ENCODE measurements around the gene PDE6A. TPM values are rescaled to one million over a fixed set of nuclear protein-coding genes. Genes with fewer than 3 reads are reported as not detected.
"Not testable (repeated sequence)": the region's sequence is repeated elsewhere in the genome, so short reads cannot be mapped to it uniquely, and the experiment has no call there.

The PDE6A gene
- total and polyA plus RNA-seq, 2 donors (not counting 3 experiments of a cell fraction or from before 2014, with no cell fraction given): not detected

DNA sequence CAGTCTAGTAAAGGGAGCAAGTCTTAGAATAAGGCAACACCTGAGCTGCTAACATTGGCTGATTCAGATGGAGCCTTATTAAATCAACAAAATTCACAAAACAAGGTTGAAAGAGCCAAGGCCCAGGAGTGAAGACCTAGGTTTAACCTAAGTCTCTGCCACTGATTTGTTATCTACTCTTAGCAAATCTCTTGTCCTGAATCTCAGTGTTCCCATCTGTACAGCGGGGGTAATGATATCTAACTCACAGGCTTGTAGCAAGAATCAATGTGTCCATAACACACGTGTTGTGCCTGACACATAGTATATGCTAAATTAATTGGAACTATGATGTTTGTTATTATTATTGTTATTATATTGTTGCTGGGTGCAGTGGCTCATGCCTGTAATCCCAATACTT, 61.0 kb downstream of the PDE6A start:
- no TSS peak for BruUV-seq (replicated peaks)
- intact Hi-C loops (cut with micrococcal nuclease): no loop called here
- CTCF ChIA-PET: no interaction called here

DNA sequence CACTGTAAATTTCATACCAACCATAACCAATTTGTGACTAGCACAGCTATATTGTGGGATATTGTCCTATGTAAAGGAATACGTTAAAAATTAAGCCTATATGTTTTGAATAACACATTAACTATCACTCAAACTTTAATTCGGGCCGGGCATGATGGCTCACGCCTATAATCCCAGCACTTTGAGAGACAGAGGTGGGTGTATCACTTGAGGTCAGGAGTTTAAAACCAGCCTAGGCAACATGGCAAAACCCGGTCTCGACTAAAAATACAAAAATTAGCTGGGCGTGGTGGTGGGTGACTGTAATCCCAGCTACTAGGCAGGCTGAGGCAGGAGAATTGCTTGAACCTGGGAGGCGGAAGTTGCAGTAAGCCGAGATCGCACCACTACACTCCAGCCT, 62.0 kb downstream of the PDE6A start:
- DNase-seq (ENCODE audit: low read depth, low spot score); H2AFZ ChIP-seq (ENCODE audit: low read depth, low read length); dilution Hi-C loops (cut with MboI; ENCODE audit: extremely low pct_ligation_motif_present, low sequenced_read_pairs); H4K20me1 ChIP-seq (replicated peaks; ENCODE audit: control insufficient read depth, extremely low read depth, insufficient read depth, low read length); BruUV-seq (replicated peaks); H3K4me3 ChIP-seq (replicated peaks in 1 of 3; ENCODE audit: insufficient read depth in 1 of 3, low read depth in 1 of 3, low read length in 3 of 3); POLR2A ChIA-PET; CTCF ChIA-PET; FAIRE-seq; H3K27me3 ChIP-seq (ENCODE audit: control insufficient read depth in 2 of 2, insufficient read depth in 2 of 2, low read length in 2 of 2); H3K4me1 ChIP-seq (ENCODE audit: control insufficient read depth, extremely low read depth, insufficient read depth, low read length); H3K9me1 ChIP-seq (replicated peaks; ENCODE audit: control insufficient read depth, extremely low read depth, insufficient read depth, low read length); H3K79me2 ChIP-seq (ENCODE audit: control insufficient read depth, insufficient read depth, low read length); H3K9me3 ChIP-seq (replicated peaks; ENCODE audit: control insufficient read depth, insufficient read depth, low read length); intact Hi-C loops (cut with micrococcal nuclease); H3K36me3 ChIP-seq (ENCODE audit: control insufficient read depth in 2 of 2, extremely low read depth in 1 of 2, insufficient read depth in 2 of 2, low read length in 2 of 2); H3K27ac ChIP-seq (ENCODE audit: insufficient read depth, low read depth, low read length); H3K4me2 ChIP-seq (ENCODE audit: insufficient read depth, low read length); H3K9ac ChIP-seq (replicated peaks; ENCODE audit: extremely low read depth, insufficient read depth, low read length): not testable (repeated sequence)

More for the DNA sequence above, 61.0 kb downstream of the PDE6A start:
- Histone ChIP-seq H3K4me1 (ENCODE audit: control insufficient read depth, extremely low read depth, insufficient read depth, low read length) (peaks cover 8% of the 10 kb centered on the region), H3K9me1 (replicated peaks; ENCODE audit: control insufficient read depth, extremely low read depth, insufficient read depth, low read length) (no peaks in the 10 kb centered on the region), H3K9me3 (replicated peaks; ENCODE audit: control insufficient read depth, insufficient read depth, low read length) (no peaks in the 10 kb centered on the region), H3K9ac (replicated peaks; ENCODE audit: extremely low read depth, insufficient read depth, low read length) (no peak overlapping the region), H4K20me1 (replicated peaks; ENCODE audit: control insufficient read depth, extremely low read depth, insufficient read depth, low read length) (no peaks in the 10 kb centered on the region), H3K36me3 (ENCODE audit: control insufficient read depth in 2 of 2, extremely low read depth in 1 of 2, insufficient read depth in 2 of 2, low read length in 2 of 2) (no peaks in the 10 kb centered on the region), H3K27me3 (ENCODE audit: control insufficient read depth in 2 of 2, insufficient read depth in 2 of 2, low read length in 2 of 2) (no peaks in the 10 kb centered on the region), H2AFZ (ENCODE audit: low read depth, low read length) (no peak overlapping the region), H3K4me2 (ENCODE audit: insufficient read depth, low read length) (no peak overlapping the region), H3K4me3 (replicated peaks in 1 of 3; ENCODE audit: insufficient read depth in 1 of 3, low read depth in 1 of 3, low read length in 3 of 3) (no peak overlapping the region), H3K27ac (ENCODE audit: insufficient read depth, low read depth, low read length) (no peak overlapping the region), H3K79me2 (ENCODE audit: control insufficient read depth, insufficient read depth, low read length) (no peaks in the 10 kb centered on the region)
- dilution Hi-C loops (cut with MboI; ENCODE audit: extremely low pct_ligation_motif_present, low sequenced_read_pairs): no loop called here
- POLR2A ChIA-PET: no interaction called here
- no peak for FAIRE-seq
- DNase-seq (ENCODE audit: low read depth, low spot score): no peak
- TF ChIP-seq, protein P1, sequence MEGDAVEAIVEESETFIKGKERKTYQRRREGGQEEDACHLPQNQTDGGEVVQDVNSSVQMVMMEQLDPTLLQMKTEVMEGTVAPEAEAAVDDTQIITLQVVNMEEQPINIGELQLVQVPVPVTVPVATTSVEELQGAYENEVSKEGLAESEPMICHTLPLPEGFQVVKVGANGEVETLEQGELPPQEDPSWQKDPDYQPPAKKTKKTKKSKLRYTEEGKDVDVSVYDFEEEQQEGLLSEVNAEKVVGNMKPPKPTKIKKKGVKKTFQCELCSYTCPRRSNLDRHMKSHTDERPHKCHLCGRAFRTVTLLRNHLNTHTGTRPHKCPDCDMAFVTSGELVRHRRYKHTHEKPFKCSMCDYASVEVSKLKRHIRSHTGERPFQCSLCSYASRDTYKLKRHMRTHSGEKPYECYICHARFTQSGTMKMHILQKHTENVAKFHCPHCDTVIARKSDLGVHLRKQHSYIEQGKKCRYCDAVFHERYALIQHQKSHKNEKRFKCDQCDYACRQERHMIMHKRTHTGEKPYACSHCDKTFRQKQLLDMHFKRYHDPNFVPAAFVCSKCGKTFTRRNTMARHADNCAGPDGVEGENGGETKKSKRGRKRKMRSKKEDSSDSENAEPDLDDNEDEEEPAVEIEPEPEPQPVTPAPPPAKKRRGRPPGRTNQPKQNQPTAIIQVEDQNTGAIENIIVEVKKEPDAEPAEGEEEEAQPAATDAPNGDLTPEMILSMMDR (IDR thresholded peaks at IDR 0.05; ENCODE audit: extremely low read depth in 1 of 2, insufficient read depth in 1 of 2, low read depth in 1 of 2, low read length in 2 of 2): no peak
- TF ChIP-seq JUN (IDR thresholded peaks at IDR 0.05; ENCODE audit: borderline replicate concordance, insufficient read depth, insufficient read length, low read depth) (no peak), GATA2 (IDR thresholded peaks at IDR 0.05; ENCODE audit: insufficient read depth, insufficient read length, low read depth, low read length) (no peak), POLR2A (IDR thresholded peaks at IDR 0.05; ENCODE audit: low read depth, low read length) (no peak)
- TF ChIP-seq, protein P2, sequence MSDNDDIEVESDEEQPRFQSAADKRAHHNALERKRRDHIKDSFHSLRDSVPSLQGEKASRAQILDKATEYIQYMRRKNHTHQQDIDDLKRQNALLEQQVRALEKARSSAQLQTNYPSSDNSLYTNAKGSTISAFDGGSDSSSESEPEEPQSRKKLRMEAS (IDR thresholded peaks at IDR 0.05; ENCODE audit: insufficient read depth, insufficient read length): no peak
